AG04450 (cell line): ENCODE measurements around the gene NAP1L4. TPM values are rescaled to one million over a fixed set of nuclear protein-coding genes. Genes with fewer than 3 reads are reported as not detected.

Source experiments
- CTCF ChIA-PET: fragments of 300-600, 350-600 bp; formaldehyde crosslinking; extraction: SDS; loops from one replicate; lab custom pipeline; 2022; ENCODE audit warnings: antibody characterized with exemption, inconsistent platforms; lab: Charles Lee
- POLR2A ChIA-PET: fragments of 350-600 bp; formaldehyde crosslinking; extraction: SDS; loops from one replicate; lab custom pipeline; 2021; ENCODE audit warnings: antibody characterized with exemption, inconsistent platforms; lab: Yijun Ruan, JAX
- DNase-seq: peaks from one replicate; pipeline ENCODE4 v3.0.0-alpha.2; 2011; ENCODE audit warnings: low read depth, low spot score
- H3K27ac ChIP-seq: one replicate; pipeline ENCODE4 v1.5.1; 2012; ENCODE audit warnings: low read depth, low read length, control low read depth
- H3K27me3 ChIP-seq: one replicate; pipeline ENCODE4 v1.6.0; 2012; ENCODE audit warnings: low read length; ENCODE audit not compliant: control insufficient read depth, insufficient read depth
- H3K4me3 ChIP-seq: 2 replicates; pipeline ENCODE4 v1.5.1; 2011; ENCODE audit warnings: mild to moderate bottlenecking, low read depth, low read length, control low read depth
- H3K9me3 ChIP-seq: 2 replicates; pipeline ENCODE4 v1.5.1; 2012; ENCODE audit warnings: low read length; ENCODE audit not compliant: control insufficient read depth, insufficient read depth
- polyA minus RNA-seq: library from RNA; depleted of rRNA, polyadenylated mRNA; stranded (reverse); fragments of >200 nt; gene quantifications from 2 replicates; pipeline ENCODE4 v1.2.3, GENCODE V29; 2011; rRNA and poly(A)+ RNA removed
- polyA plus RNA-seq: library from polyadenylated mRNA; depleted of rRNA; stranded (reverse); fragments of >200 nt; gene quantifications from 2 replicates; pipeline ENCODE4 v1.2.3, GENCODE V29; 2011; rRNA removed
- TF ChIP-seq, protein P1 (sequence below): IDR thresholded peaks from 2 replicates; pipeline ENCODE4 v1.5.1; 2011; ENCODE audit warnings: low read depth, low read length, control low read depth, inconsistent platforms

The NAP1L4 gene, protein sequence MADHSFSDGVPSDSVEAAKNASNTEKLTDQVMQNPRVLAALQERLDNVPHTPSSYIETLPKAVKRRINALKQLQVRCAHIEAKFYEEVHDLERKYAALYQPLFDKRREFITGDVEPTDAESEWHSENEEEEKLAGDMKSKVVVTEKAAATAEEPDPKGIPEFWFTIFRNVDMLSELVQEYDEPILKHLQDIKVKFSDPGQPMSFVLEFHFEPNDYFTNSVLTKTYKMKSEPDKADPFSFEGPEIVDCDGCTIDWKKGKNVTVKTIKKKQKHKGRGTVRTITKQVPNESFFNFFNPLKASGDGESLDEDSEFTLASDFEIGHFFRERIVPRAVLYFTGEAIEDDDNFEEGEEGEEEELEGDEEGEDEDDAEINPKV
- 88.5 and 107 TPM in 2 replicates for polyA plus RNA-seq
- 49.5 and 56.6 TPM in 2 replicates for polyA minus RNA-seq

GRCh38 chr11:2992234-2992996, at the start of gene NAP1L4:
Gene NAP1L4, minus strand, starts transcription at chr11:2992329. Its CDS starts 13,109 bp downstream, at chr11:2979220.
- no peaks in the 10 kb centered on the region for H3K27me3 ChIP-seq
- ChIA-PET POLR2A (interaction anchor here (0.7 to 1.4 kb wide), 9 partner anchors 9 to 100 kb away, joined by 3 to 9 read pairs (median 4); partner anchors contain the start of gene PHLDA2), CTCF (no interaction called here)
- peak within 1 kb of the TSS; percentile 70 for H3K27ac ChIP-seq
- TF ChIP-seq, protein P1, sequence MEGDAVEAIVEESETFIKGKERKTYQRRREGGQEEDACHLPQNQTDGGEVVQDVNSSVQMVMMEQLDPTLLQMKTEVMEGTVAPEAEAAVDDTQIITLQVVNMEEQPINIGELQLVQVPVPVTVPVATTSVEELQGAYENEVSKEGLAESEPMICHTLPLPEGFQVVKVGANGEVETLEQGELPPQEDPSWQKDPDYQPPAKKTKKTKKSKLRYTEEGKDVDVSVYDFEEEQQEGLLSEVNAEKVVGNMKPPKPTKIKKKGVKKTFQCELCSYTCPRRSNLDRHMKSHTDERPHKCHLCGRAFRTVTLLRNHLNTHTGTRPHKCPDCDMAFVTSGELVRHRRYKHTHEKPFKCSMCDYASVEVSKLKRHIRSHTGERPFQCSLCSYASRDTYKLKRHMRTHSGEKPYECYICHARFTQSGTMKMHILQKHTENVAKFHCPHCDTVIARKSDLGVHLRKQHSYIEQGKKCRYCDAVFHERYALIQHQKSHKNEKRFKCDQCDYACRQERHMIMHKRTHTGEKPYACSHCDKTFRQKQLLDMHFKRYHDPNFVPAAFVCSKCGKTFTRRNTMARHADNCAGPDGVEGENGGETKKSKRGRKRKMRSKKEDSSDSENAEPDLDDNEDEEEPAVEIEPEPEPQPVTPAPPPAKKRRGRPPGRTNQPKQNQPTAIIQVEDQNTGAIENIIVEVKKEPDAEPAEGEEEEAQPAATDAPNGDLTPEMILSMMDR, result no peak
- H3K4me3 ChIP-seq, result peak within 1 kb of the TSS; percentile 91
- peak; percentile 90 for DNase-seq
- no peaks in the 10 kb centered on the region; the same call in 1 of the 2 replicates for H3K9me3 ChIP-seq

GRCh38 chr11:3040881-3041280, 48.8 kb upstream of the NAP1L4 start:
- POLR2A ChIA-PET, result no interaction called here
- Histone ChIP-seq H3K9me3 (no peaks in the 10 kb centered on the region), H3K27ac (no peak overlapping the region), H3K4me3 (no peak overlapping the region), H3K27me3 (no peaks in the 10 kb centered on the region)
- DNase-seq, result no peak
- CTCF ChIA-PET, result interaction anchor here (6.8 kb wide), 1 partner anchor 50 kb away, joined by 61 read pairs; no protein-coding TSS in a partner anchor
- TF ChIP-seq, protein P1, result no peak

DNA sequence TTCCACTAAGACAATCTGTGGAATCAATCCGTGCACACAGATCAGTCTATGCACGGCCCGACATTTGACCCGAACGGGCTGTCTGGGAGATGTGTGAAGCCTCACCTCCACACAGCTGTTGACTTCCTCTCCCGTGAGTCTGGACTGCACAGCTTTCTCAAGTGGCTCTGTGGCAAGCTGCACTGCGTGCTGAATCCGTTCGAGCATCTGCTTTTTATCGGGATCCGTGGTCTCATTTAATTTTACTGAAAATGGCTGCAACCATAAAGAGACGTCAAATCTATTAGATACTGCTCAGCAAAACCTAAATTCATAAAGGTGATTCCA, 45.8 kb upstream of the NAP1L4 start:
- TF ChIP-seq, protein P1, result no peak
- ChIA-PET CTCF (interaction anchor here (0.8 to 6.8 kb wide), 18 partner anchors 9 to 380 kb away, joined by 3 to 61 read pairs (median 4); no protein-coding TSS in a partner anchor), POLR2A (interaction anchor here (1.4 kb wide), 1 partner anchor 54 kb away, joined by 3 read pairs; no protein-coding TSS in a partner anchor)
- Histone ChIP-seq H3K9me3 (no peaks in the 10 kb centered on the region), H3K4me3 (no peak overlapping the region), H3K27me3 (no peaks in the 10 kb centered on the region), H3K27ac (no peak overlapping the region)
- DNase-seq, result no peak

DNA sequence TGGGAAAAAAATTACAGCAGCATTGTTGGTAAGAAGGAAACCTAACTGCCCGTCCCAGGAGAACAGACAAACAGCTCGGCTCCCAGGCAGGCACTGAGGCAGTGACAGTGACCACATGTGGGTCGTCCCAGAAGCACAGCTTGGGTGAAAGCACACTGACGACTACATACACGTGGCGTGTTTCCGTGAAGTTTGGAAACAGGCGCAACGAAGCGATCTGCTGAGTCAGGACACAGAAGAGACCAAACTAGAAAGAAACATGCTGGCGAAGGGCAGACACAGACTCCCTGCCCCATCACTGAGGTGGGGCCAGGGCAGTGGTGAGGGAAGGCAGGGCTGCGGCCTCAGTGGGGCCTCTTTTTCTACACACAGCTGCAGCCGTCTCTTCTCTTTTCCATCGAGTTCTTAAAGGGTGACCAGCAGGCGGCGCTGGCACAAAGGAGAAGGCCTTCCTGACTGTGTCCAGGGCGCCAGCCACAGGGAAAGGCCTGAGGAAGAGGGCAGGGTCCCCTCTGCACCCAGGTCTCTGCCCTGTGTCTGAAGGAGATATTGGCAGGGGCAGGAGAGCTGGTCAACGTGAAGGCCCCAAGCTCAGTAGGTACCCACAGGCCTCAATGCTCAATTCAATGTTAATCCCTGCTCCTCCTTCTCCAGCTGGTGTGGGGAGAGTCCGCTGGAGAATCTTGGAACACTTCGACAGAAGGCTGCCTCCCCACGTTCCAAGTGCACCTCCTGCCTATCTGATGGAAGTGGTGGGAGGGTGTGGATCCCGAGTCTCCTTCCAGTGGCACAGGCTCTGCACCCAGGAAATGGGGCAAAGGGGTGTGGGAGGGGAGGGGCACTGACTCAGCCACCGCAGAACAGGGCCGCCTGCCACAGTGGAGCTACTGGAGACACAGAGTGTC, 45.2 kb upstream of the NAP1L4 start:
- no peak overlapping the region for H3K4me3 ChIP-seq
- DNase-seq, result peak; percentile 26
- no peak overlapping the region for H3K27ac ChIP-seq
- POLR2A ChIA-PET, result interaction anchor here (1.4 kb wide), 1 partner anchor 54 kb away, joined by 3 read pairs; no protein-coding TSS in a partner anchor
- CTCF ChIA-PET, result interaction anchor here (0.8 to 6.8 kb wide), 18 partner anchors 8 to 380 kb away, joined by 3 to 61 read pairs (median 5); no protein-coding TSS in a partner anchor
- TF ChIP-seq, protein P1, result peak; percentile 81
- H3K9me3 ChIP-seq, result no peaks in the 10 kb centered on the region
- H3K27me3 ChIP-seq, result no peaks in the 10 kb centered on the region
